ENCODE measurements around the gene C4A. TPM values are rescaled to one million over a fixed set of nuclear protein-coding genes. Genes with fewer than 3 reads are reported as not detected.
"Not testable (repeated sequence)": the region's sequence is repeated elsewhere in the genome, so short reads cannot be mapped to it uniquely, and the experiment has no call there.

C4A gene
- total RNA-seq, 2 experiments from 2014 or later, result 2.9 to 4.8 TPM

DNA sequence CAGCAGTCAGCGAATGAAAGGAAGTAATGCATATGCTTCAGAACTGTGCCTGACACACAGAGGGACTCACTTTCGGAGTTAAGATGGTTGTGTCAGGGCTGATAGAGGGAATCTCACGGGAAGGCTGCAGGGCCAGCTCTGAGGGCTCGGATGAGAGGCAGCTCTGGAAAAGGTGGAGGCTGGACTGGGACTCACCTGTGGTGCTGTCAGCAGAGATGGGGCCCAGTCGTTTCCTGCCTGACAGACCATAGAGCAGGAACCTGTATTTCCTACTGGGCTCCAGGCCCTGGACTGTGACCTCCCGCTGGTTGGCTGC, 65.6 kb downstream of the C4A start:
- Histone ChIP-seq H3K9me2 (ENCODE audit: insufficient read depth, low read length) (no peaks in the 10 kb centered on the region), H3K4me2 (ENCODE audit: low read length) (no peak overlapping the region), H2AFZ (ENCODE audit: low read length) (no peak overlapping the region), H3K4me3 (ENCODE audit: low read depth, low read length, poor library complexity, severe bottlenecking) (no peak overlapping the region), H3K4me1 (ENCODE audit: insufficient read depth, low read length, poor library complexity, severe bottlenecking) (no peaks in the 10 kb centered on the region), H3K79me2 (ENCODE audit: insufficient read depth, low read depth, low read length) (no peaks in the 10 kb centered on the region), H3K36me3 (ENCODE audit: insufficient read depth, low read length) (no peaks in the 10 kb centered on the region), H3K27ac (ENCODE audit: low read depth, low read length, poor library complexity, severe bottlenecking) (no peak overlapping the region), H4K20me1 (ENCODE audit: insufficient read depth, low read length) (no peaks in the 10 kb centered on the region), H3K9me3 (ENCODE audit: low read length) (no peaks in the 10 kb centered on the region)
- ChIA-PET POLR2A (no interaction called here), CTCF (ENCODE audit: unreplicated experiment) (no interaction called here)
- TF ChIP-seq EZH2phosphoT487 (IDR thresholded peaks at IDR 0.05; ENCODE audit: borderline replicate concordance, low read depth, low read length) (no peak), CTCF (conservative IDR thresholded peaks at IDR 0.05; ENCODE audit: low read length) (no peak)
- no peak for DNase-seq (ENCODE audit: low spot score)
- BruUV-seq (replicated peaks), result no TSS peak
- intact Hi-C loops (cut with micrococcal nuclease; ENCODE audit: unreplicated experiment), result no loop called here

- Histone ChIP-seq H2AFZ (ENCODE audit: low read length) (no peak overlapping the region), H3K79me2 (ENCODE audit: insufficient read depth, low read depth, low read length) (no peaks in the 10 kb centered on the region), H3K36me3 (ENCODE audit: insufficient read depth, low read length) (no peaks in the 10 kb centered on the region), H4K20me1 (ENCODE audit: insufficient read depth, low read length) (no peaks in the 10 kb centered on the region), H3K4me1 (ENCODE audit: insufficient read depth, low read length, poor library complexity, severe bottlenecking) (no peaks in the 10 kb centered on the region), H3K27ac (ENCODE audit: low read depth, low read length, poor library complexity, severe bottlenecking) (no peak overlapping the region), H3K4me2 (ENCODE audit: low read length) (no peak overlapping the region), H3K9me3 (ENCODE audit: low read length) (no peaks in the 10 kb centered on the region), H3K9me2 (ENCODE audit: insufficient read depth, low read length) (no peaks in the 10 kb centered on the region), H3K4me3 (ENCODE audit: low read depth, low read length, poor library complexity, severe bottlenecking) (no peak overlapping the region)
- ChIA-PET CTCF (ENCODE audit: unreplicated experiment) (no interaction called here), POLR2A (no interaction called here)
- intact Hi-C loops (cut with micrococcal nuclease; ENCODE audit: unreplicated experiment), result no loop called here
- TF ChIP-seq CTCF (conservative IDR thresholded peaks at IDR 0.05; ENCODE audit: low read length) (peak; percentile 74), EZH2phosphoT487 (IDR thresholded peaks at IDR 0.05; ENCODE audit: borderline replicate concordance, low read depth, low read length) (no peak)
- BruUV-seq (replicated peaks), result no TSS peak
- peak; percentile 54 for DNase-seq (ENCODE audit: low spot score)
Measured at GRCh38 chr6:32047855-32048766, 66.3 kb downstream of the C4A start.

GRCh38 chr6:32049149-32049548, 67.3 kb downstream of the C4A start:
- H3K36me3 ChIP-seq (ENCODE audit: insufficient read depth, low read length); H3K9me2 ChIP-seq (ENCODE audit: insufficient read depth, low read length); H3K27ac ChIP-seq (ENCODE audit: low read depth, low read length, poor library complexity, severe bottlenecking); H3K4me3 ChIP-seq (ENCODE audit: low read depth, low read length, poor library complexity, severe bottlenecking); H3K79me2 ChIP-seq (ENCODE audit: insufficient read depth, low read depth, low read length); H3K4me1 ChIP-seq (ENCODE audit: insufficient read depth, low read length, poor library complexity, severe bottlenecking); POLR2A ChIA-PET; BruUV-seq (replicated peaks); H3K4me2 ChIP-seq (ENCODE audit: low read length); CTCF ChIA-PET (ENCODE audit: unreplicated experiment); DNase-seq (ENCODE audit: low spot score); intact Hi-C loops (cut with micrococcal nuclease; ENCODE audit: unreplicated experiment); H2AFZ ChIP-seq (ENCODE audit: low read length); H4K20me1 ChIP-seq (ENCODE audit: insufficient read depth, low read length); H3K9me3 ChIP-seq (ENCODE audit: low read length): not testable (repeated sequence)

DNA sequence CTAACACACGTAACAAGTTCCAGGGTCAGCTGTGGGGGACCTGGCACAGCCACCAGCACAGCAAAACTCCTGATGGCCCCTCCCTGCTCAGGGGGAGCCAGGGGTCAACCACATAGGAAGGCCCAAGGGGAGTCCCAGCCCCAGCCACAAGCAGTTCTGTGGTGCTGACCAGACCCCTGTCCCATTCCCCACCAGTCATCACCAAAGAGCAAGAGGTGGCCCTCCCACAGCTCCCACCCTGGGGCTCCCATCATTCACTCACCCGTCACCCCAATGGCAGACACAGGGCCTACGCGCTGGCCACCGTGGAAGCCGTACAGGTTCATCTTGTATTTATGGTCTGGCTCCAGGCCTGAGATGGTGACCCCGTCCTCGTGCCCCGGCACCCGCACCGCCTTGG, 67.9 kb downstream of the C4A start:
- H3K4me1 ChIP-seq (ENCODE audit: insufficient read depth, low read length, poor library complexity, severe bottlenecking); H4K20me1 ChIP-seq (ENCODE audit: insufficient read depth, low read length); H3K9me3 ChIP-seq (ENCODE audit: low read length); H3K9me2 ChIP-seq (ENCODE audit: insufficient read depth, low read length); BruUV-seq (replicated peaks); intact Hi-C loops (cut with micrococcal nuclease; ENCODE audit: unreplicated experiment); H3K4me2 ChIP-seq (ENCODE audit: low read length); H3K27ac ChIP-seq (ENCODE audit: low read depth, low read length, poor library complexity, severe bottlenecking); H3K79me2 ChIP-seq (ENCODE audit: insufficient read depth, low read depth, low read length); H3K4me3 ChIP-seq (ENCODE audit: low read depth, low read length, poor library complexity, severe bottlenecking); H2AFZ ChIP-seq (ENCODE audit: low read length); H3K36me3 ChIP-seq (ENCODE audit: insufficient read depth, low read length); DNase-seq (ENCODE audit: low spot score); POLR2A ChIA-PET: not testable (repeated sequence)
- CTCF ChIA-PET (ENCODE audit: unreplicated experiment), result interaction anchor here (0.6 kb wide), 1 partner anchor 356 kb away, joined by 3 read pairs; no protein-coding TSS in a partner anchor
